GM23338 (cell line): ENCODE measurements around the gene AGAP2. TPM values are rescaled to one million over a fixed set of nuclear protein-coding genes. Genes with fewer than 3 reads are reported as not detected.

Source experiments
- ATAC-seq: fragments of 200-7000 bp; cut with Tn5 transposase; 3 replicates; pipeline ENCODE4 v1.9.1; 2020
- DNase-seq: peaks from one replicate; pipeline ENCODE4 v3.0.0-alpha.2; 2015; ENCODE audit warnings: low spot score
- H2AFZ ChIP-seq: fragments of 200-600 bp; sonication (generic); 2 replicates; pipeline ENCODE4 v1.8.0; 2016; ENCODE audit warnings: antibody characterized with exemption, mild to moderate bottlenecking, moderate library complexity
- H3F3A ChIP-seq: fragments of 200-600 bp; sonication (generic); replicated peaks from 2 replicates; pipeline ENCODE4 v1.8.0; 2017; ENCODE audit warnings: antibody characterized with exemption, mixed run types, low read depth
- H3K27ac ChIP-seq: fragments of 200-600 bp; sonication (generic); 2 replicates; pipeline ENCODE4 v1.6.1; 2016; ENCODE audit warnings: low read depth
- H3K27me3 ChIP-seq: fragments of 200-600 bp; sonication (generic); 2 replicates; pipeline ENCODE4 v1.8.0; 2016; ENCODE audit warnings: mild to moderate bottlenecking, mixed run types, moderate library complexity; ENCODE audit not compliant: insufficient read depth
- H3K36me3 ChIP-seq: fragments of 200-600 bp; sonication (generic); 2 replicates; pipeline ENCODE4 v1.8.0; 2016; ENCODE audit warnings: mild to moderate bottlenecking; ENCODE audit not compliant: insufficient read depth
- H3K4me1 ChIP-seq: fragments of 200-600 bp; sonication (generic); 2 replicates; pipeline ENCODE4 v1.8.0; 2016; ENCODE audit warnings: mild to moderate bottlenecking, moderate library complexity; ENCODE audit not compliant: insufficient read depth
- H3K4me2 ChIP-seq: fragments of 200-600 bp; sonication (generic); 2 replicates; pipeline ENCODE4 v1.7.1; 2017; ENCODE audit warnings: mixed run types
- H3K4me3 ChIP-seq: fragments of 200-600 bp; sonication (generic); 2 replicates; pipeline ENCODE4 v1.6.1; 2016; ENCODE audit warnings: mixed run types
- H3K79me2 ChIP-seq: fragments of 200-600 bp; sonication (generic); replicated peaks from 2 replicates; pipeline ENCODE4 v1.8.0; 2017; ENCODE audit warnings: mild to moderate bottlenecking; ENCODE audit not compliant: insufficient read depth
- H3K9me2 ChIP-seq: fragments of 200-600 bp; sonication (generic); 2 replicates; pipeline ENCODE4 v1.8.0; 2017; ENCODE audit not compliant: insufficient read depth
- H4K20me1 ChIP-seq: fragments of 200-600 bp; sonication (generic); replicated peaks from 2 replicates; pipeline ENCODE4 v1.8.0; 2017; ENCODE audit warnings: mild to moderate bottlenecking; ENCODE audit not compliant: insufficient read depth
- H3K27ac Mint-ChIP-seq: 2 replicates; pipeline ENCODE4 v1.8.0; 2020; ENCODE audit warnings: inconsistent platforms, mild to moderate bottlenecking, moderate library complexity, mixed read lengths
- H3K27me3 Mint-ChIP-seq: 3 replicates; pipeline ENCODE4 v1.8.0; 2022; ENCODE audit warnings: low read depth, mild to moderate bottlenecking, moderate library complexity, mixed read lengths, inconsistent platforms; ENCODE audit not compliant: insufficient read depth, poor library complexity
- H3K36me3 Mint-ChIP-seq: 3 replicates; pipeline ENCODE4 v1.8.0; 2021; ENCODE audit warnings: low read depth, mild to moderate bottlenecking, inconsistent platforms, moderate library complexity, mixed read lengths
- H3K4me1 Mint-ChIP-seq: 3 replicates; pipeline ENCODE4 v1.8.0; 2020; ENCODE audit warnings: mild to moderate bottlenecking, inconsistent platforms, mixed read lengths
- H3K4me3 Mint-ChIP-seq: 3 replicates; pipeline ENCODE4 v1.8.0; 2021; ENCODE audit warnings: moderate library complexity, mild to moderate bottlenecking, inconsistent platforms, mixed read lengths
- H3K9me3 Mint-ChIP-seq: 3 replicates; pipeline ENCODE4 v1.8.0; 2020; ENCODE audit warnings: moderate library complexity, mild to moderate bottlenecking, inconsistent platforms, mixed read lengths
- CREB1 ChIP-seq: fragments of 250-450 bp; sonication (Bioruptor Pico); IDR thresholded peaks from 2 replicates; pipeline ENCODE4 v1.5.0; 2020; ENCODE audit warnings: low read depth, mild to moderate bottlenecking, moderate library complexity
- CTCF ChIP-seq, 2 experiments: fragments of 200-600 bp in 1 of 2; sonication (generic) in 1 of 2; conservative IDR thresholded peaks; 2 replicates each; pipeline versions ENCODE4 v1.5.1 to v1.6.1; 2016 to 2017; ENCODE audit warnings: antibody characterized with exemption in 2 of 2, low read depth in 2 of 2, mild to moderate bottlenecking in 2 of 2, moderate library complexity in 1 of 2
- EZH2 ChIP-seq: fragments of 200-600 bp; sonication (generic); IDR thresholded peaks from one replicate; pipeline ENCODE4 v1.8.0; 2017; ENCODE audit warnings: antibody characterized with exemption, mild to moderate bottlenecking, low read depth; ENCODE audit not compliant: unreplicated experiment
- EZH2phosphoT487 ChIP-seq: fragments of 200-600 bp; sonication (generic); IDR thresholded peaks from one replicate; pipeline ENCODE4 v1.8.1; 2018; ENCODE audit warnings: antibody characterized with exemption; ENCODE audit not compliant: unreplicated experiment
- JUNB ChIP-seq: IDR thresholded peaks from one replicate; pipeline ENCODE4 v1.6.1; 2016; ENCODE audit warnings: antibody characterized with exemption; ENCODE audit not compliant: unreplicated experiment
- NANOG ChIP-seq: IDR thresholded peaks from 2 replicates; pipeline ENCODE4 v1.6.1; 2016; ENCODE audit warnings: antibody characterized with exemption, borderline replicate concordance
- POLR2AphosphoS5 ChIP-seq: IDR thresholded peaks from 2 replicates; pipeline ENCODE4 v1.6.1; 2016; ENCODE audit warnings: antibody characterized with exemption, low read depth
- REST ChIP-seq: IDR thresholded peaks from one replicate; pipeline ENCODE4 v1.6.1; 2018; ENCODE audit warnings: antibody characterized with exemption; ENCODE audit not compliant: unreplicated experiment
- STAT1 ChIP-seq: IDR thresholded peaks from one replicate; pipeline ENCODE4 v1.6.1; 2016; ENCODE audit warnings: antibody characterized with exemption; ENCODE audit not compliant: unreplicated experiment
- ZNF114 ChIP-seq: fragments of 250-450 bp; sonication (Bioruptor Pico); IDR thresholded peaks from 2 replicates; pipeline ENCODE4 v1.5.0; 2020; ENCODE audit warnings: mild to moderate bottlenecking, moderate library complexity
- ZNF331 ChIP-seq: fragments of 250-450 bp; sonication (Bioruptor Pico); IDR thresholded peaks from 2 replicates; pipeline ENCODE4 v1.5.0; 2020; ENCODE audit warnings: low read depth, mild to moderate bottlenecking, moderate library complexity
- ZNF462 ChIP-seq: fragments of 250-450 bp; sonication (Bioruptor Pico); IDR thresholded peaks from 2 replicates; pipeline ENCODE4 v1.5.0; 2020; ENCODE audit warnings: mild to moderate bottlenecking, moderate library complexity
- polyA plus RNA-seq: library from polyadenylated mRNA; unstranded; fragments of >200 nt; fragmentation: Nextera tagmentation; extraction: Ambion mirVana; gene quantifications from 2 replicates; pipeline ENCODE4 v1.2.1, GENCODE V29; 2016
- total RNA-seq: library from RNA; depleted of rRNA; stranded (reverse); fragments of >200 nt; shearing (Covaris generic); gene quantifications from 2 replicates; pipeline ENCODE4 v1.2.3, GENCODE V29; 2014

AGAP2 gene
- total and polyA plus RNA-seq, 2 experiments from 2014 or later = 0.36 to 1.3 TPM

GRCh38 chr12:57708296-57708695 lies 30.2 kb downstream of the AGAP2 start:
- DNase-seq (no peak), ATAC-seq (no peak)
- H3K27me3 ChIP-seq = no peaks in the 10 kb centered on the region
- no peak overlapping the region for H3K4me2 ChIP-seq
- no peaks in the 10 kb centered on the region for H3K9me2 ChIP-seq
- TF ChIP-seq EZH2 (no peak), CTCF (conservative IDR thresholded peaks at IDR 0.05; ENCODE audit: low read depth in 2 of 2) (no peak), REST (no peak), EZH2phosphoT487 (no peak), ZNF462 (no peak), CREB1 (CRISPR knock-in tag) (no peak), ZNF114 (CRISPR knock-in tag) (no peak), STAT1 (no peak), ZNF331 (no peak), JUNB (no peak), NANOG (no peak), POLR2AphosphoS5 (no peak)
- Mint-ChIP-seq H3K4me3 (no peak overlapping the region), H3K4me1 (no peaks in the 10 kb centered on the region), H3K27me3 (no peaks in the 10 kb centered on the region), H3K9me3 (no peaks in the 10 kb centered on the region; the same call in 2 of the 3 replicates), H3K36me3 (peaks cover 14% of the 10 kb centered on the region; the same call in 2 of the 3 replicates), H3K27ac (no peak overlapping the region)
- H3F3A ChIP-seq = no peaks in the 10 kb centered on the region
- no peaks in the 10 kb centered on the region for H3K79me2 ChIP-seq
- H3K36me3 ChIP-seq = peaks cover 2% of the 10 kb centered on the region; the same call in 1 of the 2 replicates
- H3K27ac ChIP-seq = no peak overlapping the region
- H2AFZ ChIP-seq = no peak overlapping the region
- H3K4me3 ChIP-seq = no peak overlapping the region
- peaks cover 4% of the 10 kb centered on the region for H4K20me1 ChIP-seq
- H3K4me1 ChIP-seq = no peaks in the 10 kb centered on the region
